OCI-LY1 (cell line): ENCODE data around the gene STK16.

ENCODE experiments used
- H2AFZ ChIP-seq: fragments of 200-600 bp; sonication (generic), shearing (Covaris generic); 2 replicates; pipeline ENCODE4 v1.6.0; 2014; ENCODE audit warnings: antibody characterized with exemption, mild to moderate bottlenecking, low read length
- H3F3A ChIP-seq: fragments of 200-600 bp; sonication (generic), shearing (Covaris generic); 2 replicates; pipeline ENCODE4 v1.6.0; 2014; ENCODE audit warnings: mild to moderate bottlenecking, antibody characterized with exemption, low read length, moderate library complexity; ENCODE audit not compliant: insufficient read depth
- H3K27ac ChIP-seq: fragments of 200-600 bp; sonication (generic); 2 replicates; pipeline ENCODE4 v1.5.1; 2014; ENCODE audit warnings: low read length, mixed run types, mild to moderate bottlenecking, low read depth; ENCODE audit not compliant: poor library complexity, severe bottlenecking
- H3K27me3 ChIP-seq: fragments of 200-600 bp; sonication (generic); 2 replicates; pipeline ENCODE4 v1.6.0; 2014; ENCODE audit warnings: antibody characterized with exemption, mild to moderate bottlenecking, low read length, moderate library complexity; ENCODE audit not compliant: insufficient read depth
- H3K36me3 ChIP-seq: fragments of 200-600 bp; sonication (generic); 2 replicates; pipeline ENCODE4 v1.6.1; 2014; ENCODE audit warnings: mild to moderate bottlenecking, antibody characterized with exemption, low read length, moderate library complexity, mixed read lengths; ENCODE audit not compliant: insufficient read depth
- H3K4me1 ChIP-seq: fragments of 200-600 bp; sonication (generic); 2 replicates; pipeline ENCODE4 v1.5.1; 2014; ENCODE audit warnings: mild to moderate bottlenecking, low read length, moderate library complexity; ENCODE audit not compliant: insufficient read depth, severe bottlenecking
- H3K4me2 ChIP-seq: fragments of 200-600 bp; sonication (generic), shearing (Covaris generic); 2 replicates; pipeline ENCODE4 v1.6.1; 2014; ENCODE audit warnings: low read length
- H3K4me3 ChIP-seq: fragments of 200-600 bp; sonication (generic); 2 replicates; pipeline ENCODE4 v1.5.1; 2014; ENCODE audit warnings: low read length, low read depth, mild to moderate bottlenecking, mixed read lengths; ENCODE audit not compliant: poor library complexity, severe bottlenecking
- H3K79me2 ChIP-seq: fragments of 200-600 bp; shearing (Covaris generic); 2 replicates; pipeline ENCODE4 v1.6.1; 2016; ENCODE audit warnings: mixed run types, low read length, mixed read lengths; ENCODE audit not compliant: insufficient read depth
- H3K9ac ChIP-seq: fragments of 200-600 bp; sonication (generic), shearing (Covaris generic); 2 replicates; pipeline ENCODE4 v1.6.1; 2014; ENCODE audit warnings: mild to moderate bottlenecking, low read length, mixed read lengths
- H3K9me2 ChIP-seq: fragments of 200-600 bp; sonication (generic), shearing (Covaris generic); 2 replicates; pipeline ENCODE4 v1.6.1; 2014; ENCODE audit warnings: low read depth, mild to moderate bottlenecking, low read length, mixed read lengths
- H3K9me3 ChIP-seq: fragments of 200-600 bp; shearing (Covaris generic); 2 replicates; pipeline ENCODE4 v1.6.1; 2014; ENCODE audit warnings: low read length, mixed read lengths
- H4K20me1 ChIP-seq: fragments of 200-600 bp; sonication (generic), shearing (Covaris generic); 2 replicates; pipeline ENCODE4 v1.6.0; 2016; ENCODE audit warnings: mild to moderate bottlenecking, low read length; ENCODE audit not compliant: insufficient read depth
- EZH2 ChIP-seq: fragments of 200-600 bp; sonication (generic), shearing (Covaris generic); IDR thresholded peaks from 2 replicates; pipeline ENCODE4 v1.8.0; 2017; ENCODE audit warnings: borderline replicate concordance, mixed run types, mild to moderate bottlenecking, antibody characterized with exemption, low read length, moderate library complexity, mixed read lengths
- TF ChIP-seq, protein P1 (sequence below): fragments of 200-600 bp; sonication (generic), shearing (Covaris generic); IDR thresholded peaks from 2 replicates; pipeline ENCODE4 v1.5.1; 2017; ENCODE audit warnings: mild to moderate bottlenecking, antibody characterized with exemption, low read length, moderate library complexity, mixed read lengths

The STK16 gene

DNA sequence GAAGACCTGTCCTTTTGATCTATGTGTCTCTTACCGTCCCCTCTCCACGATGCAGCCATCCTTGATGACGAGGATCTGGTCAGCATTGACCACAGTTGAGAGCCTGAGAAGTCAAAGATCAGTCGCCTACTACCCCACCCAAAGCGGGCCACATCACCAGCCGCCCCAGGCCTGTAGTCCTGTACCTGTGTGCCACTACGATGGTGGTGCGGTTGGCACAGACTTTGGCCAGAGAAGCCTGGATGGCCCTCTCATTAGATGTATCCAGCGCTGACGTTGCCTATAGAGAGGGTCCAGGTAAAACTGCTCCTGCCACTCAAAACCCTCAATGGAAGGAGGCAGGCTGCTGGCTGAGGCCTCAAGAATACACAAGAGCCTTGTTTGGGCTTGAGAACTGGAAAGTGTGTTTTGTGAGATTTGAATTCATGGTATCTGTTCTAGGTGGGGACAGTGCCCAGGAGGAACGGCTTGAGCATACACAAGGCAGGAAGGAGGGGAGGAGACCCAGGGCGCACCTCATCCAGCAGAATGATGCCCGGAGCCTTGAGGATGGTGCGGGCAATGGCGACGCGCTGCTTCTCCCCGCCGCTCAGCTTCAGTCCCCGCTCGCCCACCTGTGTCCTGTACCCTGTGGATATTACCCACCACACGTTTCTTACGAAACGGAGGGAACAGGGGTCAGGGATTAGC lies 34.9 kb upstream of the STK16 start:
- no peak for TF ChIP-seq EZH2
- TF ChIP-seq, protein P1, sequence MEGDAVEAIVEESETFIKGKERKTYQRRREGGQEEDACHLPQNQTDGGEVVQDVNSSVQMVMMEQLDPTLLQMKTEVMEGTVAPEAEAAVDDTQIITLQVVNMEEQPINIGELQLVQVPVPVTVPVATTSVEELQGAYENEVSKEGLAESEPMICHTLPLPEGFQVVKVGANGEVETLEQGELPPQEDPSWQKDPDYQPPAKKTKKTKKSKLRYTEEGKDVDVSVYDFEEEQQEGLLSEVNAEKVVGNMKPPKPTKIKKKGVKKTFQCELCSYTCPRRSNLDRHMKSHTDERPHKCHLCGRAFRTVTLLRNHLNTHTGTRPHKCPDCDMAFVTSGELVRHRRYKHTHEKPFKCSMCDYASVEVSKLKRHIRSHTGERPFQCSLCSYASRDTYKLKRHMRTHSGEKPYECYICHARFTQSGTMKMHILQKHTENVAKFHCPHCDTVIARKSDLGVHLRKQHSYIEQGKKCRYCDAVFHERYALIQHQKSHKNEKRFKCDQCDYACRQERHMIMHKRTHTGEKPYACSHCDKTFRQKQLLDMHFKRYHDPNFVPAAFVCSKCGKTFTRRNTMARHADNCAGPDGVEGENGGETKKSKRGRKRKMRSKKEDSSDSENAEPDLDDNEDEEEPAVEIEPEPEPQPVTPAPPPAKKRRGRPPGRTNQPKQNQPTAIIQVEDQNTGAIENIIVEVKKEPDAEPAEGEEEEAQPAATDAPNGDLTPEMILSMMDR: no peak
- Histone ChIP-seq H3K4me2 (no peak overlapping the region), H4K20me1 (no peaks in the 10 kb centered on the region), H2AFZ (no peak overlapping the region), H3K4me3 (no peak overlapping the region), H3K79me2 (no peaks in the 10 kb centered on the region), H3K9me2 (no peaks in the 10 kb centered on the region), H3K9me3 (no peaks in the 10 kb centered on the region), H3F3A (0 out of 2 replicates have a peak, but pooled peaks cover 3% of the 10 kb centered on the region), H3K27ac (no peak overlapping the region), H3K27me3 (no peaks in the 10 kb centered on the region), H3K4me1 (peaks cover 21% of the 10 kb centered on the region), H3K36me3 (peaks cover 73% of the 10 kb centered on the region), H3K9ac (no peak overlapping the region)

DNA sequence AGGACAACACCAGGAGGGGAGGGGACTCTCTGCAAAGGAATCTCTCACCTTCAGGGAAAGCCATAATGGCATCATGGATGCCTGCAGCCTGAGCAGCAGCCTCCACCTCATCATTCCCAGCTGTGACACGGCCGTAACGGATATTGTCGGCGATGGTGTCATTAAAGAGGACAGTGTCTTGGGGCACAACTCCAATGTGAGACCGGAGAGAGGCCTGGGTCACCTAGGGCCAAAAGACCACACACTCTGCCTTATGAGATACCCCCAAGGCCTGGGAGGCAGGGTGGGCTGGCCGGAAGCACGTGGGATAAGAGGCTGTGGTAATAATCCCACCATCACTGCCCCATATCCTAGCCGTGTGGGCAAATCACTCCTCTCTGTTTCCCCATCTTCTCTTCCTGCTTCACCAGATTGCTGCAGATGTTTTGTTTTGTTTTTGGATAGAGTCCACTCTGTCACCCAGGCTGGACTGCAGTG lies 34.4 kb upstream of the STK16 start:
- no peak overlapping the region for H2AFZ ChIP-seq
- peaks cover 76% of the 10 kb centered on the region for H3K36me3 ChIP-seq
- H3K9ac ChIP-seq: no peak overlapping the region; the same call in 1 of the 2 replicates
- no peaks in the 10 kb centered on the region for H3K9me3 ChIP-seq
- H4K20me1 ChIP-seq: no peaks in the 10 kb centered on the region
- H3K27me3 ChIP-seq: no peaks in the 10 kb centered on the region
- no peaks in the 10 kb centered on the region for H3K79me2 ChIP-seq
- peak overlapping the region; percentile 45 for H3K27ac ChIP-seq
- no peaks in the 10 kb centered on the region for H3K9me2 ChIP-seq
- H3K4me2 ChIP-seq: no peak overlapping the region
- peaks cover 19% of the 10 kb centered on the region for H3K4me1 ChIP-seq
- 0 out of 2 replicates have a peak, but pooled peaks cover 3% of the 10 kb centered on the region for H3F3A ChIP-seq
- no peak overlapping the region for H3K4me3 ChIP-seq
- no peak for TF ChIP-seq EZH2
- TF ChIP-seq, protein P1: no peak

DNA sequence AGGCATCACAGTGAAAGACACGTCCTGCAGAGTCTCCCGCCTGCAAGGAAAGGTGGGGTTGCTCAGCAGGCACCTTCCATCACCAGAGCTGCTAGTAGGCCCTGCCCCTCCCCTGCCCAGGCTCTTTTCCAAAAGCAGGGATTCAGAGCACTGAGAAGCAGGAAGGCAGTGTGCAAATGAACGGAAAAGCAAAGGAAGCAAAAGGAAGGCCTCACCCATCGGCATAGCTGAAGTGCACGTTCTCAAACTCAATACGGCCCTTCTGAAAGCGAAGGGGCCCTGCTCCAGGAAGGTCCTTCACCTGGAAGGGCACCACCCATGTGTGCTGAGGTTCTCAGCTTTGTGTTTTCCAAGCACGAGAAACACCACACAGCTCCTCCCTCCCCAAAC lies 32.3 kb upstream of the STK16 start:
- H4K20me1 ChIP-seq: no peaks in the 10 kb centered on the region
- 0 out of 2 replicates have a peak, but pooled peaks cover 3% of the 10 kb centered on the region for H3F3A ChIP-seq
- no peaks in the 10 kb centered on the region for H3K9me3 ChIP-seq
- peaks cover 15% of the 10 kb centered on the region for H3K4me1 ChIP-seq
- H3K36me3 ChIP-seq: peaks cover 79% of the 10 kb centered on the region
- H3K4me2 ChIP-seq: no peak overlapping the region
- TF ChIP-seq, protein P1: no peak
- no peak for TF ChIP-seq EZH2
- no peak overlapping the region for H3K9ac ChIP-seq
- H2AFZ ChIP-seq: no peak overlapping the region
- no peak overlapping the region for H3K27ac ChIP-seq
- H3K4me3 ChIP-seq: no peak overlapping the region
- H3K9me2 ChIP-seq: no peaks in the 10 kb centered on the region
- H3K79me2 ChIP-seq: no peaks in the 10 kb centered on the region
- no peaks in the 10 kb centered on the region for H3K27me3 ChIP-seq
